ENCODE measurements around the gene TERC.
"Not testable (repeated sequence)": the region's sequence is repeated elsewhere in the genome, so short reads cannot be mapped to it uniquely, and the experiment has no call there.

The TERC gene

DNA sequence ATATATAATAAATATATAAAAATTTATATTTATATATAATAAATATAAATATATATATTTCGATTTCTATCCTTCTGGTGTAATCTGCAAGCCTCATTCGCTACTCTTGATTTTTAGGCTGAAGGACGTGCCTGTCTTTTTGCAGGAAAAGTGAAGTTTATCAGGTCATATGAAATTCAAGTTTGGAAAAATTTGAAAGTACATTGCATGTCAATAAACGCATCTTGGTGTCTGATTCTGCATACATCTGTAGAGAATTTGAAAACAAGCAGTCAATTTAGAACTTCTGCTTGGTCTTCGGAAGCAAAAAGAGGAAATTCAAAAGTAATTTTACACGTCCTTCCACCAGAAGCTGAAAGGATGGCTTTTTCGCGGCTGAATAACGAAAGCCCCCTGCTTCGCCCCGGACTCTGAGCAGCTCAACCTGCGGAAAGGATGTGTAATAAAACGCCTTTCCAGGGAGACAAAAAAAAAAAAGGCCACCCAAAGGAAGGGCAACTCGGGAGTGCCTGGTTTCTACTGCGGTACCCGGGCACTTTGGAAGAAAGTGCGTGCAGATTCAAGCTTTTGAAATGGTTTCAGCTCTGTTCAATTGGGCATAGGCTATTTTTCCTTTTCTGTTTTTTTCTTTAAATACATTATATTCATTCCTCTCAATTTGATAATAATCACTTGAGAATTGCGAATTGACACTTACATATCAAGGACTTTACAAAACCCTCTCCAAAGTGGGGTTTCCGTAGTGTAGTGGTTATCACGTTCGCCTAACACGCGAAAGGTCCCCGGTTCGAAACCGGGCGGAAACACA, 6.8 kb upstream of the TERC start:
- DNase-seq (ENCODE audit: low spot score) = peak; percentile 92

DNA sequence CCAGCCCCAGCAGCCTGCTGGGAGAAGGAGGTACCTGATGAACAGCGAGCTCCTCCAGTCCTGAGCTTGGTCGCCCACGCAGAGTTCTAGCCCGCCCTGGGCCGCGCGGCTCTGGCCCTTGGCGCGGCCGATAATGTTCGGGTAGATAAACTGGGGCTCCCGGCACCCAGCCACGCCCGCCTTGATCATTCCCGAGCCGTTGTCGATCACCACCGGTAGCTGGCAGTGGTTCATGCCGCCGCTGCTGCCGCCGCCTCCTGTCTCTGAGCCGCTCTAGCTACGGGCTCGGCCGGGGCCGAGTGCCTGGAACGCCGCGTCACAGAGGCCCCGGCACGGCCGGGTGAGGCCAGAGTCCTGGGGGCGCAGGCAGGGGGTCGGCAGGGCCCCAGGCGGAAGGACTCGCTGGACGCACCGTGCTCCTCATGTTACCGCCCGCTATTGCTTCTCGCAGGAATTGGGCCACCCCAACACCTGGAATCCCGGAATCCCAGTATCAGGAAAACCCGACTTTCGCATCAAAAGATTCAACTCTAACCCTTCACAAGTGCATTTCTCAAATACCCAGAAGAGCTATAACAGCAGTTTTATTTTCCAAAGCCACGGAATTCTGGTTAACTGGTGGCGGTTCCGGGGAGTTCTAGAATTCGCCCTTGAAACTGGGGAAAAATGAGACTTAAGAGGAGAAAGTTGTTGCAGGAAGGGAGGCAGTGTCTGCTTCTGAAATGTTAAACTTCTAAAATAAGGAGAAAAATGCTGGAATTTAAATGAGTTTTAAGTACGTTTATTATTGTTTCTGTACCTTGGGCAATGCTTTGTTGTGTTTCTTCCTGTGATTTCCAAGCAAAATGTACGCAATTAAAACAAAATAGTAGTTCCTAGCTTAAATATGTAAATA, 4.7 kb upstream of the TERC start, which contains the start of gene ACTRT3:
TSS of gene ACTRT3 (minus strand) at position 275 of the 895 bp plus-strand sequence. CDS start at position 234, 41 bp downstream.
- peak; percentile 65 for DNase-seq (ENCODE audit: low spot score)

DNA sequence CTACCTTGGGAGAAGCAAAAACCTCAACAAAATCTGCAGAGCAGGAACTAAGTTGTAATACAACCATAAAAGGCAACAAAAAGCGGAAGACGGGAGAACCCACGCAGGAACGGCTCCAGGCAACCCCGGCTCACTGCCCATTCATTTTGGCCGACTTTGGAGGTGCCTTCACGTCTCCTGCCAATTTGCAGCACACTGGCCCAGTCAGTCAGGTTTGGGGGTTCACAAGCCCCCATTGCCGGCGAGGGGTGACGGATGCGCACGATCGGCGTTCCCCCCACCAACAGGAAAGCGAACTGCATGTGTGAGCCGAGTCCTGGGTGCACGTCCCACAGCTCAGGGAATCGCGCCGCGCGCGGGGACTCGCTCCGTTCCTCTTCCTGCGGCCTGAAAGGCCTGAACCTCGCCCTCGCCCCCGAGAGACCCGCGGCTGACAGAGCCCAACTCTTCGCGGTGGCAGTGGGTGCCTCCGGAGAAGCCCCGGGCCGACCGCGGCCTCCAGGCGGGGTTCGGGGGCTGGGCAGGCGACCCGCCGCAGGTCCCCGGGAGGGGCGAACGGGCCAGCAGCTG, 463 bp downstream of the TERC start:
- peak; percentile 63 for DNase-seq (ENCODE audit: low spot score)

DNA sequence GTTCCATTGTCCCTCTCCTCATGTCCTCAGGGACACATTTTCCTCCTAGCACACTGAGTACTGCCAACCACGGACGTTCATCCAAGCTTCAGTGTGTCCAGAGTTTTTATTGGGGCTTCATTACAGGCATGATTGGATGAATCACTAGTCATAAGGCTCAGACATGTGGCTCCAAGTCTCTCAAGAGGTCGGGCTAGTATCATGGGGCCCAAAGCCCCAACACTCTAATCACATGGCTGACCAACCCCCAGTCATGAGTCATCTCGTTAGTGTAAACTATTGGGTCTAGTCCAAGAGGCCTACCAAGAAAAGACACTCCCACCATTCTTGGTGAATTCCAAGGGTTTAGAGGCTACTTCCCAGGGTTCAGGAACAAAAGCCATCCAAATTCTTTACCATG, 4.4 kb downstream of the TERC start:
- no peak for DNase-seq (ENCODE audit: low spot score)

DNA sequence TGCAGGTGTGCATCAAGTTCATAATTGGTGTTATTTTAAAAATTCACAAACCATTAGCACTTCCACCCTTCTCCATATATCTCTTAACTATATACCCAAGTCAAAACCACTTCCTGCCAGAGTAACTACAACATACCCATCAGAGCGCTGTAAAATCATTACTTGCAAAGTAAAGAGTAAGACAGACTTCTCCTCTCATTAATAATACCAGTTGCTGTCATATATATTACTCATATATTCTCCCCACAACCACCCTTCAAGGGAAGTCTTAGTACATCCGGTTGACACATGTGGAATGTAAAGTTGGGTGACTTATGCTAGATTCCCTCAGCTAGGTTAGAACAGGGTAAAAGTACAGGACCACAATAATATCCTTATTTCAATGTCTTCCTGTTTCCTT, 5.6 kb downstream of the TERC start:
- DNase-seq (ENCODE audit: low spot score) = peak; percentile 61

DNA sequence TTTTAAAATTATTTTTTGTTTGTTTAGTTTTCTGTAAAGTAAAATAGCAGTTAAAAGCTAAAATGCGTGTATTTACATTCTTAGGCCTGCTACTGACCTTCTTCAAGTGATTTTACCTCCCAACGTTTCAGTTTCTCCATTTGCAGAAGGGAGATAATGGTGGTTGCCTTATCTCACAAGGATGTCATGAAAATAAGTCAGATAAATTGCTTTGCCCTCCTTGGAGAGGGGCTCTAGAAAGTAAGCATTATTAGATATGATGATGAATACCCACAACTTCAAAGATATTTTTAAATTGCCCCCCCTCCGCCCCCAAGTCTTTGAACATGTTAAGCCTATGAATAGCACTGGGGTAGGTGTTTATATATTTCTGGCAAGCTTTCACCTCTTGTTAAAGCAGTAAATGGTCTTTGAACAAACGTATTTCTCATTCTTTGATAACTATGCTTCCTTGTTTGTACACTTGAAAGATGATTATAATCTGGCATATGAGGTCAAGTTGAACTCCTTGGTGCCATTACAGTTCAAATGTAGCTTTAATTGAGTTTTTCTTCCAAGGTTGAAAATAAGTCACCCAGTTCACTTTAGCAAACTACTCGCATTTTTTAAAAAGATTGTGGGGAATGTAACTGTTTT, 6.4 kb downstream of the TERC start:
- DNase-seq (ENCODE audit: low spot score) = no peak

DNA sequence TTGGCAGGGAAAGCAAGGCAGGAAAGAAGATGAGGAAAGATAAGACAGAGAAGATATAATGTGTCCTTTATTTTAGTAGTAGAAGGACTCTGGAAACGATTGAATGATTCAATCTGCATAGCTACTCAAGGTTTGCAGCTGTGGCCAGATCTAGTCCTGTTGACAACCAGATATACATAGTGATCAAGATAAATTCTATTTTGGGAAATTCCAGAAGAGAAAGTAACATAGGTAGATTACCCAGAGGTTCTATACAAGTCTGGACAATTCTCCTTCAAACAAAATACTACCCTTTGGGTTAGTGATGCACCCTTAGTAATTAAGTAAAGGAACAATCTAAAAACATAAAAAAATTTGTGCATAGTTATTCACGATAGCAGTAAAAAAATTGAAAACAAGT, 9.4 kb downstream of the TERC start:
- DNase-seq (ENCODE audit: low spot score) = no peak

DNA sequence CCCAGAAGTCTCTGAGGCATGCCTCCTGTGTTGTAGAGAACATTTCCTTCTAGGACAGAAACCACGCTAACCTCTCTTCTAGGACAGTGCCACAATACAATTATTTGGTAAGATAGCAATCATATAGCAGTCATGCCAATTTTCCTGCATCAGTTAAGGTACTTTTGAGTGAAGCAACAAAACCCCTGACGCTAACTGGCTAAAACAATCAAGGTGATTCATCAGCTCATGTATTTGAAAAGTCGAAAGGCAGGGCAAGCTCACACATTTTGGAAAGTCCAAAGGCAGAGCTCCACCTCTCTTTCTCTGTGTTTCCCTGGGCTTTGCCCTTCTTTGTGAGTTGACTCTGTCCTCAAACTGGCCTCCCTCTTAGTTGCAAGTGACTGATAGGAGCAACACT, 10.1 kb downstream of the TERC start:
- DNase-seq (ENCODE audit: low spot score) = no peak

DNA sequence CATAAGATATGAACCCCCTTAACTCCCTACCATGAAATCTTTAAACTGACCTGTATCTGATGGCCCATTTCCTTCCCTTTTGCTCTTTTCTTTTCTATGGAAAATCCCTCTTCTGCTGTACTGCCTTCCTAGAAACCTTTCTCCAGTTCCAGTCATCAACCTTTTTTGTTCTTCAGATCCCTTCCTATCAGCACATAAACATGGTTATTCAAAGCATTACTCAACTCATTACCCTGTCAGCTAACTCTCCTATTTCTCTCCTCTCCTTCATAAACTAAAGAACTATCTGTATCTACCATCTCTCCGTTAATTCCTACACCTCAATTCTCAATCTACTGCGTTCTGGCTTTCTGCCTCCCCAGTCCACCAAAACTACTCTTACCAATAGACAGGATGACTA, 13.0 kb downstream of the TERC start:
- DNase-seq (ENCODE audit: low spot score) = no peak

DNA sequence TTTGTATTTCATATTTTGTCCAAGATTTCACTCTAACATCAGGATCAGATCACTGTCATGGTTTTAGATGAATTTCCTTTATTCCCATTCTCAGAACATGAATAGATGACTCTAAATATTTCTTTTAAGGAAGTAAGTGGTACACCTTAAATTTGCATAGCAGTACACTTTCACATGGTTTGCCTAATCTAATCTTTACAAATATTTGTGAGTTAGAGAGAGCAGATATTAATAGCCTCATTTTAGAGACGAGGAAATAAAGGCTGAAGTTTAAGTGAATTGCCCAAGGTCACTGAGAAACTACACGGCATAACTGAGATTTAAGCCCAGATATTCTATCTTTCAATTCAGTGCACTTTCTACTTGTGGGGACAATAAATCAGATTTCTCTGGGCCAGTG, 14.2 kb downstream of the TERC start:
- no peak for DNase-seq (ENCODE audit: low spot score)

DNA sequence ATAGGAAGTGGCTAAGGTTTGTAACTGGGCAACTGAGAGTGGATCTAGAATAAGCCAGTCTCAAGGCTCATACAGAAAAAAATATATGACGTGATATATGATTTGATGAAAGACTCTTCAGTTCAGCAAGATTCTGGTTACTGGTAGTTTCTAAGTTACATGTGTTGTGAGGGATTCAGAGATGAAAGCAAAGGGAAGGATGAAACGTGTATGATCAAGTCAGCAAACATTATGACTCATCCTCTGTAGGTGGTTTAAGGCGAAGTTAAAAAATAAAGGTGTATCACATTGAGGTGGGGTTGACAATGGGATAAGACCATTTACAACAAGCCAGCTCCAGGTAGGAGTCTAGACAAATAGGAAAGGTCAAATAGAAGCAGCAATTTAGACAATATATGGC, 16.2 kb downstream of the TERC start:
- peak; percentile 17 for DNase-seq (ENCODE audit: low spot score)

DNA sequence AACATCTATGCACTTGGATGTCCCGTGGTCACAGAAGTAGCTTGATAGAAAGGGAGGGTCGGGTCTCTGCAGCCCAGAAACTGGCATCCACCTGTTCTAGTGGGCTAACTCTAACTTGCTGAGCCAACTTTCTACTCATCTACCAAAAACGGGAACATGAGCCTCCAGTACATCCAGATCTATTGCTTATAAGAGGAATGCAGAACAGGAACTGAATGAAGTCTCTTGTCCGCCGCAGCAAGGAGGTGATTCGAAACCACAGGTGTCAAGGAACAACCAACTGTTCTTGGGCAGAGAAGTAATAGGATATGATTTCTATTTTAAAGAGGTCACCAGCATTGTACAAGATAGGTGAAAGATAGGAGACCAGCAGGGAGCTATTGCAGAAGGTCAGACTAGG, 17.9 kb downstream of the TERC start:
- no peak for DNase-seq (ENCODE audit: low spot score)

DNA sequence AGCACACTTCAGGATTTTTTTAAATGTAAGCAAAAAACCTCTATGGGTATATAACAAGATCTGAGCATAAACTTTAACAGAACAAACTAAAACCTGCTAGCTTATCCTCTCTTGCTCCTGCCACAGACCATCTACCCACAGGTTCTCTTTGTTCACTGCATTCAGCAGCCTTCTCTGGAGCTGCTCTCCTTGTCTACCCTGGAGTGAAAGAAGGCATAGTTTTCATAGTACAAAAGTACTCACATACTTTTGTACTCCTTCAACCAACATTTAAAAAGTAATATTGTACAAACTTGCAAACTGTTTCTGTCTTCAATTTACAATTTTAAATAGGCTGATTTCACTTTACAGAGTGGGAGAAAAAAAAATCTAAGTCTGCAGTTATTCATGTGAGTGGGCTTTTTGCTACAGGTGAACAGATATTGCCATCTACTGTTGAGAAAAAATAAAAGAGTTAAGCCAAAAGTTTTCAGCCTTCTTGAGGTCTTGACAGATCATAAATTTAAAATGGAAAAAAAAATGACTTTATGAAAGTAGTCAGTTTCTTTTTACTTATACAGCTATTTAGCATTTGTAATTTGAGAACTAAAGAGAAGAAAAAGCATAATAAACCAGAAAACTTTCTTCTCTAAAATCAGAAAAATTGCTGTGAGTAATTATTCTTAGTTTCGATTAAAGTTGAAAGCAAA, 20.4 kb downstream of the TERC start:
- DNase-seq (ENCODE audit: low spot score) = no peak

DNA sequence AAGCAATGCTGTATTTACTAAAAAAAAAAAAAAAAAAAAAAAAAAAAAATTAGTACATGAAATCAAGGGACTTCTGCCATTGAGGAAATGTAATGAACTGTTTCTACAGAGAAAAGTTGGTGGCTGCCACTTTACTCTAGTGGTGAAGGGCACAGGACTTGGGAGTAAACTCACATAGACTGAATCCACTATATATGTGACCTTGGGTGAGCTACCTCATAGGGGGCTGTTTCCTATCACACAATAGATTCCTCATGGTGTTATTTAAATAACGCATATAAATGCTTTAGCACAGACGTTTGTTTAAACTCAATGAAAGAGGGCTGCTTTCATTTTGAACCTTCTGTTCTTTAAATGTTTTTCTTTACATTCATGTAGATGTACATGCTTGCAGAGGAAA, 25.8 kb downstream of the TERC start:
- DNase-seq (ENCODE audit: low spot score) = no peak

DNA sequence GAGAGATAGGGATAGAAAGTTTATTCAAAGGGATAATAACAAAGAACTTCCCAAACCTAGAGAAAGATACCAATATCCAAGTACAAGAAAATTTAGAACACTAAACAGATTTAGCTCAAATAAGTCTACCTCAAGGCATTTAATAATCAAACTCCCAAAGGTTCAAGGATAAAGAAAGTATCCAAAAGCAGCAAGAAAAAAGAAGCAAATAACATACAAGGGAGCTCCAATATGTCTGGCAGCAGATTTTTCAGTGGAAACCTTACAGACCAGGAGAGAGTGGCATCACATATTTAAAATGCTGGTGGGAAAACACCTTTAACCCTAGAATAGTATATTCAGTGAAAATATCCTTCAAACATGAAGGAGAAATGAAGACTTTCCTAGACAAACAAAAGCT, 33.0 kb downstream of the TERC start:
- DNase-seq (ENCODE audit: low spot score) = not testable (repeated sequence)

DNA sequence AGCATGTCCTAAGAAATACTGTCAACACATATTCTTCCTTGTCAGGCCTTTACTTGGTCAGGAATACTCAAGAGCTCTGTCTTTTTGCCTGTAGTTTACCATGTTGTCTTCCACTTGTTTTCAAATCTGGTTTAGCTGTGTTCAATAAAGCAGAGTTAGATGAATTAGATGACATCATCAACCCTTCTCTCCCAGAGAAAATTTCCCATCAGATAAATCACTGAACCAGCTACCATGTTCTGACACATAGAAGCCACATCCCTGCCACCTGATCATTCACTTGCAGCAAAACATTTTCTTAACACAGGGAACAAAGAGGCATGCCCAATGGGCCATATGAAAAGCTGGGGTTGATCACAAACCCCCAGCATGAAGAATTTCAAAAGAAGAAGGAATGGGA, 42.1 kb downstream of the TERC start:
- no peak for DNase-seq (ENCODE audit: low spot score)

DNA sequence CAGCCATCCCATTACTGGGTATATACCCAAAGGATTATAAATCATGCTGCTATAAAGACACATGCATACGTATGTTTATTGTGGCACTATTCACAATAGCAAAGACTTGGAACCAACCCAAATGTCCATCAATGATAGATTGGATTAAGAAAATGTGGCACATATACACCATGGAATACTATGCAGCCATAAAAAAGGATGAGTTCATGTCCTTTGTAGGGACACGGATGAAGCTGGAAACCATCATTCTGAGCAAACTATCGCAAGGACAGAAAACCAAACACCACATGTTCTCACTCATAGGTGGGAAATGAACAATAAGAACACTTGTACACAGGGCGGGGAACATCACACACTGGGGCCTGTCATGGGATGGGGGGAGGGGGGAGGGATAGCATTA, 46.4 kb downstream of the TERC start:
- not testable (repeated sequence) for DNase-seq (ENCODE audit: low spot score)
